ENCODE measurements around the gene ARHGAP26. TPM values are rescaled to one million over a fixed set of nuclear protein-coding genes. Genes with fewer than 3 reads are reported as not detected.

The ARHGAP26 gene
- total and polyA plus RNA-seq, 2 experiments from 2014 or later = 9.5 to 16.8 TPM

DNA sequence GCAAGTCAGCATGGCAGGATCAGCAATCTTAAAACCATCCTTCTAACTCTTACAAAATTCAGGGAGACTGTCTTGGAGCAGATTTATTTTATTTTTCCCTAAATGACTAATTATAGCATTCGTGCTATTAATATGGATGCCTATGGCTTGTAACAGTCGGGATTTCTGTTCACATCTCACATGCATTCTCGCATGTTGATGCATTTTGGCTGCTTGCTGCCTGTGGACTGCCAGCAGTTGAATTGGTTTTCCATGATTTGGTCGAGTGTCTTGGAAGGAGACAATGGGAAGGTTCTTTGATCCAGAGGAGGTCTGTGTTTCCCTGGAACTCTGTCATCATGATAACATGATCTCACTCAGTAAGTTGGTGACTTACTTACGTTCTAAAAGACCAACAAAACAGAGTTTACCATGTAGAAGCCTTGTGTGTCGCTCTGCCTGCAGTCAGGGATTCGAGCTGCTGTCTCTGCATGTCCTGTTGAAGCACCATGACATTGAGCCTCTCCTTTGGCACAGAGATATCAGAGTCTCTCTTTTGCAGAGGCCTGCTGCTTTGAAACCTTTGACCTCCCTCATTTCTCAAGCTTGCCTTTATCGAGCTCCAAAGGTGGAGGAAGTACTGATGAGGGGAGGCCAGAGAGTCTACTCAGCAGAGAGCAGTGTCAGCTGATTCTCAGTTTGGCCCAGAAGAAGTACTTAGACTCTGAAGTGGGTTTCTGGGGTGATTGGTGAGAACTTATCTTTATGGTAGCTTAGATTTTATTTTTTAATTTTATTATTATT is 82.4 kb downstream of the ARHGAP26 start:
- no peak overlapping the region for H3K27ac ChIP-seq (ENCODE audit: low read depth)
- Mint-ChIP-seq H3K27ac (no peak overlapping the region), H3K4me1 (peaks cover 47% of the 10 kb centered on the region), H3K27me3 (ENCODE audit: insufficient read depth, low read depth, poor library complexity) (peaks cover 6% of the 10 kb centered on the region), H3K36me3 (ENCODE audit: low read depth) (no peaks in the 10 kb centered on the region), H3K9me3 (no peaks in the 10 kb centered on the region), H3K4me3 (no peak overlapping the region)
- no peak for TF ChIP-seq EZH2phosphoT487 (IDR thresholded peaks at IDR 0.05; ENCODE audit: unreplicated experiment)
- TF ChIP-seq, protein P1, sequence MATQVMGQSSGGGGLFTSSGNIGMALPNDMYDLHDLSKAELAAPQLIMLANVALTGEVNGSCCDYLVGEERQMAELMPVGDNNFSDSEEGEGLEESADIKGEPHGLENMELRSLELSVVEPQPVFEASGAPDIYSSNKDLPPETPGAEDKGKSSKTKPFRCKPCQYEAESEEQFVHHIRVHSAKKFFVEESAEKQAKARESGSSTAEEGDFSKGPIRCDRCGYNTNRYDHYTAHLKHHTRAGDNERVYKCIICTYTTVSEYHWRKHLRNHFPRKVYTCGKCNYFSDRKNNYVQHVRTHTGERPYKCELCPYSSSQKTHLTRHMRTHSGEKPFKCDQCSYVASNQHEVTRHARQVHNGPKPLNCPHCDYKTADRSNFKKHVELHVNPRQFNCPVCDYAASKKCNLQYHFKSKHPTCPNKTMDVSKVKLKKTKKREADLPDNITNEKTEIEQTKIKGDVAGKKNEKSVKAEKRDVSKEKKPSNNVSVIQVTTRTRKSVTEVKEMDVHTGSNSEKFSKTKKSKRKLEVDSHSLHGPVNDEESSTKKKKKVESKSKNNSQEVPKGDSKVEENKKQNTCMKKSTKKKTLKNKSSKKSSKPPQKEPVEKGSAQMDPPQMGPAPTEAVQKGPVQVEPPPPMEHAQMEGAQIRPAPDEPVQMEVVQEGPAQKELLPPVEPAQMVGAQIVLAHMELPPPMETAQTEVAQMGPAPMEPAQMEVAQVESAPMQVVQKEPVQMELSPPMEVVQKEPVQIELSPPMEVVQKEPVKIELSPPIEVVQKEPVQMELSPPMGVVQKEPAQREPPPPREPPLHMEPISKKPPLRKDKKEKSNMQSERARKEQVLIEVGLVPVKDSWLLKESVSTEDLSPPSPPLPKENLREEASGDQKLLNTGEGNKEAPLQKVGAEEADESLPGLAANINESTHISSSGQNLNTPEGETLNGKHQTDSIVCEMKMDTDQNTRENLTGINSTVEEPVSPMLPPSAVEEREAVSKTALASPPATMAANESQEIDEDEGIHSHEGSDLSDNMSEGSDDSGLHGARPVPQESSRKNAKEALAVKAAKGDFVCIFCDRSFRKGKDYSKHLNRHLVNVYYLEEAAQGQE (IDR thresholded peaks at IDR 0.05; ENCODE audit: unreplicated experiment) = no peak
- TF ChIP-seq POLR2AphosphoS5 (IDR thresholded peaks at IDR 0.05; ENCODE audit: low read depth) = no peak
- TF ChIP-seq, protein P2, sequence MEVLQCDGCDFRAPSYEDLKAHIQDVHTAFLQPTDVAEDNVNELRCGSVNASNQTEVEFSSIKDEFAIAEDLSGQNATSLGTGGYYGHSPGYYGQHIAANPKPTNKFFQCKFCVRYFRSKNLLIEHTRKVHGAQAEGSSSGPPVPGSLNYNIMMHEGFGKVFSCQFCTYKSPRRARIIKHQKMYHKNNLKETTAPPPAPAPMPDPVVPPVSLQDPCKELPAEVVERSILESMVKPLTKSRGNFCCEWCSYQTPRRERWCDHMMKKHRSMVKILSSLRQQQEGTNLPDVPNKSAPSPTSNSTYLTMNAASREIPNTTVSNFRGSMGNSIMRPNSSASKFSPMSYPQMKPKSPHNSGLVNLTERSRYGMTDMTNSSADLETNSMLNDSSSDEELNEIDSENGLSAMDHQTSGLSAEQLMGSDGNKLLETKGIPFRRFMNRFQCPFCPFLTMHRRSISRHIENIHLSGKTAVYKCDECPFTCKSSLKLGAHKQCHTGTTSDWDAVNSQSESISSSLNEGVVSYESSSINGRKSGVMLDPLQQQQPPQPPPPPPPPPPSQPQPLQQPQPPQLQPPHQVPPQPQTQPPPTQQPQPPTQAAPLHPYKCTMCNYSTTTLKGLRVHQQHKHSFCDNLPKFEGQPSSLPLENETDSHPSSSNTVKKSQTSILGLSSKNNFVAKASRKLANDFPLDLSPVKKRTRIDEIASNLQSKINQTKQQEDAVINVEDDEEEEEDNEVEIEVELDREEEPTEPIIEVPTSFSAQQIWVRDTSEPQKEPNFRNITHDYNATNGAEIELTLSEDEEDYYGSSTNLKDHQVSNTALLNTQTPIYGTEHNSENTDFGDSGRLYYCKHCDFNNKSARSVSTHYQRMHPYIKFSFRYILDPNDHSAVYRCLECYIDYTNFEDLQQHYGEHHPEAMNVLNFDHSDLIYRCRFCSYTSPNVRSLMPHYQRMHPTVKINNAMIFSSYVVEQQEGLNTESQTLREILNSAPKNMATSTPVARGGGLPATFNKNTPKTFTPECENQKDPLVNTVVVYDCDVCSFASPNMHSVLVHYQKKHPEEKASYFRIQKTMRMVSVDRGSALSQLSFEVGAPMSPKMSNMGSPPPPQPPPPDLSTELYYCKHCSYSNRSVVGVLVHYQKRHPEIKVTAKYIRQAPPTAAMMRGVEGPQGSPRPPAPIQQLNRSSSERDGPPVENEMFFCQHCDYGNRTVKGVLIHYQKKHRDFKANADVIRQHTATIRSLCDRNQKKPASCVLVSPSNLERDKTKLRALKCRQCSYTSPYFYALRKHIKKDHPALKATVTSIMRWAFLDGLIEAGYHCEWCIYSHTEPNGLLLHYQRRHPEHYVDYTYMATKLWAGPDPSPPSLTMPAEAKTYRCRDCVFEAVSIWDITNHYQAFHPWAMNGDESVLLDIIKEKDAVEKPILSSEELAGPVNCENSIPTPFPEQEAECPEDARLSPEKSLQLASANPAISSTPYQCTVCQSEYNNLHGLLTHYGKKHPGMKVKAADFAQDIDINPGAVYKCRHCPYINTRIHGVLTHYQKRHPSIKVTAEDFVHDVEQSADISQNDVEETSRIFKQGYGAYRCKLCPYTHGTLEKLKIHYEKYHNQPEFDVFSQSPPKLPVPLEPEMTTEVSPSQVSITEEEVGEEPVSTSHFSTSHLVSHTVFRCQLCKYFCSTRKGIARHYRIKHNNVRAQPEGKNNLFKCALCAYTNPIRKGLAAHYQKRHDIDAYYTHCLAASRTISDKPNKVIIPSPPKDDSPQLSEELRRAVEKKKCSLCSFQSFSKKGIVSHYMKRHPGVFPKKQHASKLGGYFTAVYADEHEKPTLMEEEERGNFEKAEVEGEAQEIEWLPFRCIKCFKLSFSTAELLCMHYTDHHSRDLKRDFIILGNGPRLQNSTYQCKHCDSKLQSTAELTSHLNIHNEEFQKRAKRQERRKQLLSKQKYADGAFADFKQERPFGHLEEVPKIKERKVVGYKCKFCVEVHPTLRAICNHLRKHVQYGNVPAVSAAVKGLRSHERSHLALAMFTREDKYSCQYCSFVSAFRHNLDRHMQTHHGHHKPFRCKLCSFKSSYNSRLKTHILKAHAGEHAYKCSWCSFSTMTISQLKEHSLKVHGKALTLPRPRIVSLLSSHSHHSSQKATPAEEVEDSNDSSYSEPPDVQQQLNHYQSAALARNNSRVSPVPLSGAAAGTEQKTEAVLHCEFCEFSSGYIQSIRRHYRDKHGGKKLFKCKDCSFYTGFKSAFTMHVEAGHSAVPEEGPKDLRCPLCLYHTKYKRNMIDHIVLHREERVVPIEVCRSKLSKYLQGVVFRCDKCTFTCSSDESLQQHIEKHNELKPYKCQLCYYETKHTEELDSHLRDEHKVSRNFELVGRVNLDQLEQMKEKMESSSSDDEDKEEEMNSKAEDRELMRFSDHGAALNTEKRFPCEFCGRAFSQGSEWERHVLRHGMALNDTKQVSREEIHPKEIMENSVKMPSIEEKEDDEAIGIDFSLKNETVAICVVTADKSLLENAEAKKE (CRISPR knock-in tag; IDR thresholded peaks at IDR 0.05) = no peak
- TF ChIP-seq ZNF114 (CRISPR knock-in tag; IDR thresholded peaks at IDR 0.05) = no peak
- TF ChIP-seq CREB1 (CRISPR knock-in tag; IDR thresholded peaks at IDR 0.05; ENCODE audit: low read depth) = no peak
- no peak for TF ChIP-seq ZNF331 (CRISPR knock-in tag; IDR thresholded peaks at IDR 0.05; ENCODE audit: low read depth)
- no peak for TF ChIP-seq JUNB (IDR thresholded peaks at IDR 0.05; ENCODE audit: unreplicated experiment)
- no peak for TF ChIP-seq STAT1 (IDR thresholded peaks at IDR 0.05; ENCODE audit: unreplicated experiment)
- TF ChIP-seq EZH2 (IDR thresholded peaks at IDR 0.05; ENCODE audit: low read depth, unreplicated experiment) = no peak
- TF ChIP-seq, protein P3, sequence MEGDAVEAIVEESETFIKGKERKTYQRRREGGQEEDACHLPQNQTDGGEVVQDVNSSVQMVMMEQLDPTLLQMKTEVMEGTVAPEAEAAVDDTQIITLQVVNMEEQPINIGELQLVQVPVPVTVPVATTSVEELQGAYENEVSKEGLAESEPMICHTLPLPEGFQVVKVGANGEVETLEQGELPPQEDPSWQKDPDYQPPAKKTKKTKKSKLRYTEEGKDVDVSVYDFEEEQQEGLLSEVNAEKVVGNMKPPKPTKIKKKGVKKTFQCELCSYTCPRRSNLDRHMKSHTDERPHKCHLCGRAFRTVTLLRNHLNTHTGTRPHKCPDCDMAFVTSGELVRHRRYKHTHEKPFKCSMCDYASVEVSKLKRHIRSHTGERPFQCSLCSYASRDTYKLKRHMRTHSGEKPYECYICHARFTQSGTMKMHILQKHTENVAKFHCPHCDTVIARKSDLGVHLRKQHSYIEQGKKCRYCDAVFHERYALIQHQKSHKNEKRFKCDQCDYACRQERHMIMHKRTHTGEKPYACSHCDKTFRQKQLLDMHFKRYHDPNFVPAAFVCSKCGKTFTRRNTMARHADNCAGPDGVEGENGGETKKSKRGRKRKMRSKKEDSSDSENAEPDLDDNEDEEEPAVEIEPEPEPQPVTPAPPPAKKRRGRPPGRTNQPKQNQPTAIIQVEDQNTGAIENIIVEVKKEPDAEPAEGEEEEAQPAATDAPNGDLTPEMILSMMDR (conservative IDR thresholded peaks at IDR 0.05; ENCODE audit: low read depth in 2 of 2) = no peak
- TF ChIP-seq, protein P4, sequence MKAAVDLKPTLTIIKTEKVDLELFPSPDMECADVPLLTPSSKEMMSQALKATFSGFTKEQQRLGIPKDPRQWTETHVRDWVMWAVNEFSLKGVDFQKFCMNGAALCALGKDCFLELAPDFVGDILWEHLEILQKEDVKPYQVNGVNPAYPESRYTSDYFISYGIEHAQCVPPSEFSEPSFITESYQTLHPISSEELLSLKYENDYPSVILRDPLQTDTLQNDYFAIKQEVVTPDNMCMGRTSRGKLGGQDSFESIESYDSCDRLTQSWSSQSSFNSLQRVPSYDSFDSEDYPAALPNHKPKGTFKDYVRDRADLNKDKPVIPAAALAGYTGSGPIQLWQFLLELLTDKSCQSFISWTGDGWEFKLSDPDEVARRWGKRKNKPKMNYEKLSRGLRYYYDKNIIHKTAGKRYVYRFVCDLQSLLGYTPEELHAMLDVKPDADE (IDR thresholded peaks at IDR 0.05) = no peak
- no peak for TF ChIP-seq NANOG (IDR thresholded peaks at IDR 0.05; ENCODE audit: borderline replicate concordance)
- ATAC-seq = no peak
- no peak overlapping the region for H3K4me3 ChIP-seq
- H3F3A ChIP-seq (replicated peaks; ENCODE audit: low read depth) = 0 out of 2 replicates have a peak, but pooled peaks cover 2% of the 10 kb centered on the region
- H3K36me3 ChIP-seq (ENCODE audit: insufficient read depth) = no peaks in the 10 kb centered on the region
- H3K4me1 ChIP-seq (ENCODE audit: insufficient read depth) = peaks cover 42% of the 10 kb centered on the region
- H4K20me1 ChIP-seq (replicated peaks; ENCODE audit: insufficient read depth) = no peaks in the 10 kb centered on the region
- H2AFZ ChIP-seq = no peak overlapping the region
- no peak for DNase-seq (ENCODE audit: low spot score)
- H3K9me2 ChIP-seq (ENCODE audit: insufficient read depth) = peaks cover 17% of the 10 kb centered on the region
- no peaks in the 10 kb centered on the region for H3K27me3 ChIP-seq (ENCODE audit: insufficient read depth)
- peaks cover 44% of the 10 kb centered on the region for H3K79me2 ChIP-seq (replicated peaks; ENCODE audit: insufficient read depth)
- H3K4me2 ChIP-seq = no peak overlapping the region

Data from GM23338 (cell line).